ENCODE measurements around the gene GABRG3. TPM values are rescaled to one million over a fixed set of nuclear protein-coding genes. Genes with fewer than 3 reads are reported as not detected.

Gene GABRG3
- total and polyA plus RNA-seq, 3 donors from 2014 or later = 3.7 to 13.4 (median 6.9) TPM

DNA sequence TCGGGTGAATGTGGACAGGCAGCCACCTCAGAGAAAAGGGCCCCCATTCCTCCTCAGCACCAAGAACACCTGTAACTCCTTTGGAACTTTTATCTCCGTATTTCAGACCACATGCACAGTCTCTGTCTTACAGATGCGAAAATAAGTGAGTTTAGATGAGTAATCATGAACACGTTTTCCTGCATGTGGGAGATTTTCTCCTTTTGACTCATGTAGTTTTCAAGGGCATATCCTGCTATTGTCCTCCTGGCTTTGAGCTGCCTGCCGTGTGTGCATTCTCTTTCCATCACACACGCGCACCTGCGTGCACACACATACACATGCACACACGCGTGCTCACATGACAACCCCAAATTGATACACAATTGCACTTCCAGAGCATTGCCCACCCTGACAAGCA, 239.2 kb downstream of the GABRG3 start:
- WGBS, 2 donors = 79 to 81% methylated on average over 10 of the region's 10 CpGs
- H3K27ac ChIP-seq = no peak overlapping the region
- no peaks in the 10 kb centered on the region for H3K36me3 ChIP-seq (ENCODE audit: low read depth, missing control alignments)
- H3K27me3 ChIP-seq = no peaks in the 10 kb centered on the region
- TF ChIP-seq, protein P1, sequence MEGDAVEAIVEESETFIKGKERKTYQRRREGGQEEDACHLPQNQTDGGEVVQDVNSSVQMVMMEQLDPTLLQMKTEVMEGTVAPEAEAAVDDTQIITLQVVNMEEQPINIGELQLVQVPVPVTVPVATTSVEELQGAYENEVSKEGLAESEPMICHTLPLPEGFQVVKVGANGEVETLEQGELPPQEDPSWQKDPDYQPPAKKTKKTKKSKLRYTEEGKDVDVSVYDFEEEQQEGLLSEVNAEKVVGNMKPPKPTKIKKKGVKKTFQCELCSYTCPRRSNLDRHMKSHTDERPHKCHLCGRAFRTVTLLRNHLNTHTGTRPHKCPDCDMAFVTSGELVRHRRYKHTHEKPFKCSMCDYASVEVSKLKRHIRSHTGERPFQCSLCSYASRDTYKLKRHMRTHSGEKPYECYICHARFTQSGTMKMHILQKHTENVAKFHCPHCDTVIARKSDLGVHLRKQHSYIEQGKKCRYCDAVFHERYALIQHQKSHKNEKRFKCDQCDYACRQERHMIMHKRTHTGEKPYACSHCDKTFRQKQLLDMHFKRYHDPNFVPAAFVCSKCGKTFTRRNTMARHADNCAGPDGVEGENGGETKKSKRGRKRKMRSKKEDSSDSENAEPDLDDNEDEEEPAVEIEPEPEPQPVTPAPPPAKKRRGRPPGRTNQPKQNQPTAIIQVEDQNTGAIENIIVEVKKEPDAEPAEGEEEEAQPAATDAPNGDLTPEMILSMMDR (IDR thresholded peaks at IDR 0.05) = no peak
- no peak for TF ChIP-seq POLR2A (IDR thresholded peaks at IDR 0.05)
- intact Hi-C loops (cut with DNase I; ENCODE audit: low total_unique reads) = no loop called here
- H3K4me3 ChIP-seq = no peak overlapping the region
- no peak for DNase-seq
- H3K9me3 ChIP-seq = no peaks in the 10 kb centered on the region
- H3K4me1 ChIP-seq = no peaks in the 10 kb centered on the region

GRCh38 chr15:27214032-27214431, 243.1 kb downstream of the GABRG3 start:
- no peaks in the 10 kb centered on the region for H3K27me3 ChIP-seq
- WGBS, 2 donors = 66 to 73% methylated on average over 8 of the region's 8 CpGs
- H3K36me3 ChIP-seq (ENCODE audit: low read depth, missing control alignments) = no peaks in the 10 kb centered on the region
- H3K4me1 ChIP-seq = no peaks in the 10 kb centered on the region
- no peak for DNase-seq
- no peak overlapping the region for H3K27ac ChIP-seq
- TF ChIP-seq POLR2A (IDR thresholded peaks at IDR 0.05) = no peak
- TF ChIP-seq, protein P1 (IDR thresholded peaks at IDR 0.05) = no peak
- H3K9me3 ChIP-seq = no peaks in the 10 kb centered on the region
- intact Hi-C loops (cut with DNase I; ENCODE audit: low total_unique reads) = no loop called here
- no peak overlapping the region for H3K4me3 ChIP-seq

- H3K27ac ChIP-seq = no peak overlapping the region
- no peak for TF ChIP-seq POLR2A (IDR thresholded peaks at IDR 0.05)
- TF ChIP-seq, protein P1 (IDR thresholded peaks at IDR 0.05) = no peak
- no peaks in the 10 kb centered on the region for H3K9me3 ChIP-seq
- WGBS, 2 donors = 66 to 71% methylated on average over 3 of the region's 3 CpGs
- H3K4me1 ChIP-seq = no peaks in the 10 kb centered on the region
- intact Hi-C loops (cut with DNase I; ENCODE audit: low total_unique reads) = no loop called here
- H3K27me3 ChIP-seq = no peaks in the 10 kb centered on the region
- H3K4me3 ChIP-seq = no peak overlapping the region
- H3K36me3 ChIP-seq (ENCODE audit: low read depth, missing control alignments) = no peaks in the 10 kb centered on the region
- no peak for DNase-seq
These were observed 244.0 kb downstream of the GABRG3 start for GRCh38 chr15:27214961-27215360.

DNA sequence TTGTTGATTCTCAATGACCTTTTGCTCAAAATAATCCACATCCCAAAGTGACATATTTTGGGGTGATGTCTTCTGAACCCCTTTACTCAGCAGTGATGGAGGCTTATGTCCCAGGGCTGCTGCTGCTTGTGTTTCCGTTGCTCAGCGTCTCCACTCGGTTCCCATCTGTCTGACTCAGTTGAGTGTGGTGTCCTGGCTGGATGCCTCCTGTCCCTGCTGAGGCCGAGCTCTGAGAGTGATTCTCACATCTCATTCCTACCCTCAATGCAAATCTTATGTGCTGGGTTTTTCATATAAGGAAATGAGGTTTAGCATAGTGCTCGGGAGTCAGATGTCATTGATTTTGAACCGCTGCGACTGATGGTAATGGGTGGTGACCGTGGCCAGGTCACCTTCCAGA, 247.4 kb downstream of the GABRG3 start:
- no peak overlapping the region for H3K4me3 ChIP-seq
- intact Hi-C loops (cut with DNase I; ENCODE audit: low total_unique reads) = no loop called here
- H3K27ac ChIP-seq = no peak overlapping the region
- TF ChIP-seq POLR2A (IDR thresholded peaks at IDR 0.05) = no peak
- TF ChIP-seq, protein P1 (IDR thresholded peaks at IDR 0.05) = no peak
- no peaks in the 10 kb centered on the region for H3K9me3 ChIP-seq
- DNase-seq = no peak
- H3K4me1 ChIP-seq = no peaks in the 10 kb centered on the region
- H3K36me3 ChIP-seq (ENCODE audit: low read depth, missing control alignments) = no peaks in the 10 kb centered on the region
- WGBS, 2 donors = 85 to 92% methylated on average over 8 of the region's 8 CpGs
- H3K27me3 ChIP-seq = no peaks in the 10 kb centered on the region

DNA sequence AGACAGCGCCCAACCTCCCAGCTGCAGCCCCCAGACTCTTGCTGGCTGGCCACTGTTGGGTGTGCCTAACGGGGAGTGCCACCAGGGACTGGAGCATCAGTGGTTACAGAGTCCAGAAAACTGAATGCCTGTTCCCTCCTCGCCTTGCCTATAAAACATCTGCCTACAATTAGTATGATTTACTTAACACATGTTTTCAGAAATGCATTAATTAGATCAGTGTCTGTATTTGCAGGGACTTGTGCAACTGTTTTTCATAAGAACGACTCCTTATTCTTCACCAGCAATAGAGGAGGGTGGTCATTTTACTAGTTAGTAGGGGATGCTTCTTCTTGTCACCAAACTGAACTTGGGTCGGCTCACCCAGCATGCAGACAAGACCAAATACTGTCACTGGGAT, 248.7 kb downstream of the GABRG3 start:
- Histone ChIP-seq H3K27ac (no peak overlapping the region), H3K27me3 (no peaks in the 10 kb centered on the region), H3K36me3 (ENCODE audit: low read depth, missing control alignments) (no peaks in the 10 kb centered on the region), H3K4me3 (no peak overlapping the region), H3K4me1 (no peaks in the 10 kb centered on the region), H3K9me3 (no peaks in the 10 kb centered on the region)
- TF ChIP-seq POLR2A (IDR thresholded peaks at IDR 0.05) = no peak
- TF ChIP-seq, protein P1 (IDR thresholded peaks at IDR 0.05) = no peak
- DNase-seq = no peak
- intact Hi-C loops (cut with DNase I; ENCODE audit: low total_unique reads) = no loop called here
- WGBS, 2 donors = 68 to 81% methylated on average over 5 of the region's 5 CpGs
